SK-N-SH (cell line): ENCODE results near the gene CAMK2D. TPM values are rescaled to one million over a fixed set of nuclear protein-coding genes. Genes with fewer than 3 reads are reported as not detected.

Experiments
- CTCF ChIA-PET: fragments of 300-600, 350-600 bp; formaldehyde crosslinking; extraction: SDS; loops from one replicate; lab custom pipeline; 2021; lab: Yijun Ruan, JAX
- POLR2A ChIA-PET: fragments of 350-600 bp; sonication (Branson Sonifier 250); formaldehyde crosslinking; extraction: SDS; loops from one replicate; lab custom pipeline; 2020; ENCODE audit warnings: antibody characterized with exemption, inconsistent platforms; lab: Yijun Ruan, JAX
- DNase-seq: peaks from one replicate; pipeline ENCODE4 v3.0.0; 2012
- H2AFZ ChIP-seq: fragments of 200-600 bp; sonication (generic); 2 replicates; pipeline ENCODE4 v1.8.1; 2016; ENCODE audit warnings: antibody characterized with exemption, mild to moderate bottlenecking, low read depth
- H3F3A ChIP-seq: fragments of 200-600 bp; sonication (generic); replicated peaks from 2 replicates; pipeline ENCODE3; 2016; ENCODE audit warnings: antibody characterized with exemption, mild to moderate bottlenecking; ENCODE audit not compliant: insufficient read depth
- H3K27ac ChIP-seq, 2 experiments: fragments of 200-500 bp in 1 of 2; fragments of 200-600 bp in 1 of 2; sonication (Bioruptor generic) in 1 of 2; sonication (generic), shearing (Covaris generic) in 1 of 2; 2 replicates each; pipeline versions ENCODE4 v1.5.1 to v1.6.1; 2014 to 2016; ENCODE audit warnings: low read depth in 2 of 2, inconsistent platforms in 1 of 2, low read length in 1 of 2, mild to moderate bottlenecking in 1 of 2, mixed read lengths in 1 of 2
- H3K27me3 ChIP-seq: fragments of 200-600 bp; sonication (generic), shearing (Covaris generic); 2 replicates; pipeline ENCODE4 v1.6.1; 2016; ENCODE audit warnings: mixed run types; ENCODE audit not compliant: insufficient read depth
- H3K36me3 ChIP-seq, 2 experiments: fragments of 200-500 bp in 1 of 2; fragments of 200-600 bp in 1 of 2; sonication (Bioruptor generic) in 1 of 2; sonication (generic) in 1 of 2; replicated peaks in 1 of 2; 2 replicates each; pipeline versions ENCODE3 to v1.5.1; 2014 to 2016; ENCODE audit warnings: low read length in 1 of 2, mild to moderate bottlenecking in 1 of 2; ENCODE audit not compliant: insufficient read depth in 2 of 2, control insufficient read depth in 1 of 2
- H3K4me1 ChIP-seq, 2 experiments: fragments of 200-500 bp in 1 of 2; fragments of 200-600 bp in 1 of 2; sonication (Bioruptor generic) in 1 of 2; sonication (generic), shearing (Covaris generic) in 1 of 2; 2 replicates each; pipeline versions ENCODE4 v1.5.1 to v1.6.1; 2014 to 2016; ENCODE audit warnings: low read depth in 1 of 2, low read length in 1 of 2, mixed run types in 1 of 2; ENCODE audit not compliant: insufficient read depth in 2 of 2, control insufficient read depth in 1 of 2
- H3K4me2 ChIP-seq: fragments of 200-600 bp; sonication (generic), shearing (Covaris generic); 2 replicates; pipeline ENCODE4 v1.6.1; 2017; ENCODE audit warnings: mixed run types
- H3K4me3 ChIP-seq, 2 experiments: fragments of 200-500 bp in 1 of 2; fragments of 200-600 bp in 1 of 2; sonication (Bioruptor generic) in 1 of 2; sonication (generic), shearing (Covaris generic) in 1 of 2; 2 replicates each; pipeline versions ENCODE4 v1.5.1 to v1.8.1; 2014 to 2016; ENCODE audit warnings: low read depth in 2 of 2, inconsistent platforms in 1 of 2, low read length in 1 of 2, mild to moderate bottlenecking in 1 of 2, mixed read lengths in 1 of 2, moderate library complexity in 1 of 2
- H3K79me2 ChIP-seq: fragments of 200-600 bp; sonication (generic); 2 replicates; pipeline ENCODE4 v1.8.1; 2017; ENCODE audit warnings: mild to moderate bottlenecking; ENCODE audit not compliant: insufficient read depth
- H3K9ac ChIP-seq: fragments of 200-600 bp; sonication (generic); 2 replicates; pipeline ENCODE4 v1.6.1; 2017; ENCODE audit warnings: mixed run types
- H3K9me2 ChIP-seq: fragments of 200-600 bp; sonication (generic); 2 replicates; pipeline ENCODE4 v1.6.1; 2017; ENCODE audit warnings: mixed run types
- H3K9me3 ChIP-seq: fragments of 200-600 bp; sonication (generic); 2 replicates; pipeline ENCODE4 v1.6.1; 2017; ENCODE audit warnings: mixed run types, mild to moderate bottlenecking, moderate library complexity
- H4K20me1 ChIP-seq: fragments of 200-600 bp; sonication (generic); 2 replicates; pipeline ENCODE4 v1.6.1; 2017; ENCODE audit warnings: mild to moderate bottlenecking, mixed run types; ENCODE audit not compliant: insufficient read depth
- FOXJ3 ChIP-seq: sonication (generic); formaldehyde crosslinking; IDR thresholded peaks from 2 replicates; pipeline ENCODE4 v1.5.1; 2020; ENCODE audit warnings: mild to moderate bottlenecking, missing genetic modification reagents
- JUND ChIP-seq: IDR thresholded peaks from 2 replicates; pipeline ENCODE4 v1.4.0; 2012
- MEF2A ChIP-seq: IDR thresholded peaks from 2 replicates; pipeline ENCODE4 v1.4.0; 2012; ENCODE audit warnings: low read depth, borderline replicate concordance
- MXI1 ChIP-seq: IDR thresholded peaks from 2 replicates; pipeline ENCODE4 v1.6.1; 2012; ENCODE audit warnings: mild to moderate bottlenecking, low read depth, low read length, improper control_type of control experiment
- NFIC ChIP-seq: IDR thresholded peaks from 2 replicates; pipeline ENCODE4 v1.4.0; 2012; ENCODE audit warnings: borderline replicate concordance
- TCF12 ChIP-seq: IDR thresholded peaks from 2 replicates; pipeline ENCODE4 v1.4.0; 2012
- WGBS: methylation state at CpG from one replicate; pipeline ENCODE4 v1.1.6; 2017; ENCODE audit warnings: low lambda C conversion rate; 5-methylcytosine and 5-hydroxymethylcytosine counted together
- polyA plus RNA-seq, 3 experiments: library from polyadenylated mRNA; depleted of rRNA; stranded (reverse); fragments of >200 nt; gene quantifications; 2 replicates each; pipeline ENCODE4 v1.2.3, GENCODE V29; 2012
- TF ChIP-seq, protein P1 (sequence below): IDR thresholded peaks from 2 replicates; pipeline ENCODE4 v1.4.0; 2012; ENCODE audit warnings: low read depth, borderline replicate concordance
- TF ChIP-seq, protein P2 (sequence below): IDR thresholded peaks from 2 replicates; pipeline ENCODE4 v1.4.0; 2012; ENCODE audit warnings: low read depth, borderline replicate concordance
- TF ChIP-seq, protein P3 (sequence below): IDR thresholded peaks from 2 replicates; pipeline ENCODE4; 2012
- TF ChIP-seq, protein P4 (sequence below): fragments of 150-350 bp; IDR thresholded peaks from 2 replicates; pipeline ENCODE4 v1.6.1; 2017; ENCODE audit warnings: antibody characterized with exemption, low read length, low read depth, borderline replicate concordance
- TF ChIP-seq, protein P5 (sequence below): fragments of 150-350 bp; IDR thresholded peaks from 2 replicates; pipeline ENCODE4 v1.6.1; 2016; ENCODE audit warnings: mild to moderate bottlenecking, low read depth, low read length
- TF ChIP-seq, protein P6 (sequence below): IDR thresholded peaks from 2 replicates; pipeline ENCODE4 v1.6.1; 2012; ENCODE audit warnings: mild to moderate bottlenecking, low read depth, low read length, moderate library complexity

CAMK2D gene
- polyA plus RNA-seq, 1 of the 3 experiments (the other 2 are of a cell fraction): 17.0 TPM

DNA sequence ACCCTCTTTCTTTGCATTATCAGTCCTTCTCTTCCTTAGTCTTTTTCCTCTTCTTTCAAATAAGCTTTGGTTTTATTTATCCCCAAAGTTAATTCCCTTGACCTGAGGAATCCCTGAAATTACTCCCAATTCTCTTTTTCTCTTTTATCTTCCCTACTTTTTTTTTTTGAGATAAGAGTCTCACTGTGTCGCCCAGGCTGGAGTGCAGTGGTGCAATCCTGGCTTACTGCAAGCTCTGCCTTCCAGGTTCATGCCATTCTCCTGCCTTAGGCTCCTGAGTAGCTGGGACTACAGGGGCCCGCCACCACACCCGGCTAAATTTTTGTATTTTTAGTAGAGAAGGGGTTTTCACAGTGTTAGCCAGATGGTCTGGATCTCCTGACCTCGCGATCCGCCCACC lies 17.8 kb downstream of the CAMK2D start:
- Histone ChIP-seq H3F3A (peaks cover 15% of the 10 kb centered on the region), H3K9ac (no peak overlapping the region), H3K79me2 (peaks cover 82% of the 10 kb centered on the region), H2AFZ (no peak overlapping the region), H3K36me3 (peaks cover 9 to 36% of the 10 kb centered on the region in 2 experiments)
- ChIA-PET POLR2A (no interaction called here), CTCF (no interaction called here)
- no peak for DNase-seq
- TF ChIP-seq NFIC: no peak
- TF ChIP-seq, protein P1, sequence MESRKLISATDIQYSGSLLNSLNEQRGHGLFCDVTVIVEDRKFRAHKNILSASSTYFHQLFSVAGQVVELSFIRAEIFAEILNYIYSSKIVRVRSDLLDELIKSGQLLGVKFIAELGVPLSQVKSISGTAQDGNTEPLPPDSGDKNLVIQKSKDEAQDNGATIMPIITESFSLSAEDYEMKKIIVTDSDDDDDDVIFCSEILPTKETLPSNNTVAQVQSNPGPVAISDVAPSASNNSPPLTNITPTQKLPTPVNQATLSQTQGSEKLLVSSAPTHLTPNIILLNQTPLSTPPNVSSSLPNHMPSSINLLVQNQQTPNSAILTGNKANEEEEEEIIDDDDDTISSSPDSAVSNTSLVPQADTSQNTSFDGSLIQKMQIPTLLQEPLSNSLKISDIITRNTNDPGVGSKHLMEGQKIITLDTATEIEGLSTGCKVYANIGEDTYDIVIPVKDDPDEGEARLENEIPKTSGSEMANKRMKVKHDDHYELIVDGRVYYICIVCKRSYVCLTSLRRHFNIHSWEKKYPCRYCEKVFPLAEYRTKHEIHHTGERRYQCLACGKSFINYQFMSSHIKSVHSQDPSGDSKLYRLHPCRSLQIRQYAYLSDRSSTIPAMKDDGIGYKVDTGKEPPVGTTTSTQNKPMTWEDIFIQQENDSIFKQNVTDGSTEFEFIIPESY: no peak
- TF ChIP-seq, protein P2, sequence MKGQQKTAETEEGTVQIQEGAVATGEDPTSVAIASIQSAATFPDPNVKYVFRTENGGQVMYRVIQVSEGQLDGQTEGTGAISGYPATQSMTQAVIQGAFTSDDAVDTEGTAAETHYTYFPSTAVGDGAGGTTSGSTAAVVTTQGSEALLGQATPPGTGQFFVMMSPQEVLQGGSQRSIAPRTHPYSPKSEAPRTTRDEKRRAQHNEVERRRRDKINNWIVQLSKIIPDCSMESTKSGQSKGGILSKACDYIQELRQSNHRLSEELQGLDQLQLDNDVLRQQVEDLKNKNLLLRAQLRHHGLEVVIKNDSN: no peak
- TF ChIP-seq TCF12: no peak
- TF ChIP-seq MEF2A: no peak
- no peak for TF ChIP-seq FOXJ3
- no peak for TF ChIP-seq MXI1
- TF ChIP-seq JUND: no peak
- TF ChIP-seq, protein P3, sequence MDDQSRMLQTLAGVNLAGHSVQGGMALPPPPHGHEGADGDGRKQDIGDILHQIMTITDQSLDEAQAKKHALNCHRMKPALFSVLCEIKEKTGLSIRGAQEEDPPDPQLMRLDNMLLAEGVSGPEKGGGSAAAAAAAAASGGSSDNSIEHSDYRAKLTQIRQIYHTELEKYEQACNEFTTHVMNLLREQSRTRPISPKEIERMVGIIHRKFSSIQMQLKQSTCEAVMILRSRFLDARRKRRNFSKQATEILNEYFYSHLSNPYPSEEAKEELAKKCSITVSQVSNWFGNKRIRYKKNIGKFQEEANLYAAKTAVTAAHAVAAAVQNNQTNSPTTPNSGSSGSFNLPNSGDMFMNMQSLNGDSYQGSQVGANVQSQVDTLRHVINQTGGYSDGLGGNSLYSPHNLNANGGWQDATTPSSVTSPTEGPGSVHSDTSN: no peak
- TF ChIP-seq, protein P4, sequence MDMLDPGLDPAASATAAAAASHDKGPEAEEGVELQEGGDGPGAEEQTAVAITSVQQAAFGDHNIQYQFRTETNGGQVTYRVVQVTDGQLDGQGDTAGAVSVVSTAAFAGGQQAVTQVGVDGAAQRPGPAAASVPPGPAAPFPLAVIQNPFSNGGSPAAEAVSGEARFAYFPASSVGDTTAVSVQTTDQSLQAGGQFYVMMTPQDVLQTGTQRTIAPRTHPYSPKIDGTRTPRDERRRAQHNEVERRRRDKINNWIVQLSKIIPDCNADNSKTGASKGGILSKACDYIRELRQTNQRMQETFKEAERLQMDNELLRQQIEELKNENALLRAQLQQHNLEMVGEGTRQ: no peak
- TF ChIP-seq, protein P5, sequence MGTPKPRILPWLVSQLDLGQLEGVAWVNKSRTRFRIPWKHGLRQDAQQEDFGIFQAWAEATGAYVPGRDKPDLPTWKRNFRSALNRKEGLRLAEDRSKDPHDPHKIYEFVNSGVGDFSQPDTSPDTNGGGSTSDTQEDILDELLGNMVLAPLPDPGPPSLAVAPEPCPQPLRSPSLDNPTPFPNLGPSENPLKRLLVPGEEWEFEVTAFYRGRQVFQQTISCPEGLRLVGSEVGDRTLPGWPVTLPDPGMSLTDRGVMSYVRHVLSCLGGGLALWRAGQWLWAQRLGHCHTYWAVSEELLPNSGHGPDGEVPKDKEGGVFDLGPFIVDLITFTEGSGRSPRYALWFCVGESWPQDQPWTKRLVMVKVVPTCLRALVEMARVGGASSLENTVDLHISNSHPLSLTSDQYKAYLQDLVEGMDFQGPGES: no peak
- TF ChIP-seq, protein P6, sequence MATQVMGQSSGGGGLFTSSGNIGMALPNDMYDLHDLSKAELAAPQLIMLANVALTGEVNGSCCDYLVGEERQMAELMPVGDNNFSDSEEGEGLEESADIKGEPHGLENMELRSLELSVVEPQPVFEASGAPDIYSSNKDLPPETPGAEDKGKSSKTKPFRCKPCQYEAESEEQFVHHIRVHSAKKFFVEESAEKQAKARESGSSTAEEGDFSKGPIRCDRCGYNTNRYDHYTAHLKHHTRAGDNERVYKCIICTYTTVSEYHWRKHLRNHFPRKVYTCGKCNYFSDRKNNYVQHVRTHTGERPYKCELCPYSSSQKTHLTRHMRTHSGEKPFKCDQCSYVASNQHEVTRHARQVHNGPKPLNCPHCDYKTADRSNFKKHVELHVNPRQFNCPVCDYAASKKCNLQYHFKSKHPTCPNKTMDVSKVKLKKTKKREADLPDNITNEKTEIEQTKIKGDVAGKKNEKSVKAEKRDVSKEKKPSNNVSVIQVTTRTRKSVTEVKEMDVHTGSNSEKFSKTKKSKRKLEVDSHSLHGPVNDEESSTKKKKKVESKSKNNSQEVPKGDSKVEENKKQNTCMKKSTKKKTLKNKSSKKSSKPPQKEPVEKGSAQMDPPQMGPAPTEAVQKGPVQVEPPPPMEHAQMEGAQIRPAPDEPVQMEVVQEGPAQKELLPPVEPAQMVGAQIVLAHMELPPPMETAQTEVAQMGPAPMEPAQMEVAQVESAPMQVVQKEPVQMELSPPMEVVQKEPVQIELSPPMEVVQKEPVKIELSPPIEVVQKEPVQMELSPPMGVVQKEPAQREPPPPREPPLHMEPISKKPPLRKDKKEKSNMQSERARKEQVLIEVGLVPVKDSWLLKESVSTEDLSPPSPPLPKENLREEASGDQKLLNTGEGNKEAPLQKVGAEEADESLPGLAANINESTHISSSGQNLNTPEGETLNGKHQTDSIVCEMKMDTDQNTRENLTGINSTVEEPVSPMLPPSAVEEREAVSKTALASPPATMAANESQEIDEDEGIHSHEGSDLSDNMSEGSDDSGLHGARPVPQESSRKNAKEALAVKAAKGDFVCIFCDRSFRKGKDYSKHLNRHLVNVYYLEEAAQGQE: no peak
- TF ChIP-seq, all 33 proteins: peak for 0
- H3K9me2 ChIP-seq: no peaks in the 10 kb centered on the region
- H4K20me1 ChIP-seq: no peaks in the 10 kb centered on the region
- H3K27ac ChIP-seq: no peak overlapping the region
- no peaks in the 10 kb centered on the region for H3K9me3 ChIP-seq
- peaks cover 0 to 12% of the 10 kb centered on the region in 2 experiments; a peak in 1 of 4 replicates for H3K4me1 ChIP-seq
- no peaks in the 10 kb centered on the region for H3K27me3 ChIP-seq
- WGBS: 97% methylated on average over 6 of the region's 6 CpGs
- no peak overlapping the region for H3K4me2 ChIP-seq
- no peak overlapping the region for H3K4me3 ChIP-seq
